ENCODE data around the gene TFEB.

- TF ChIP-seq POLR2A (IDR thresholded peaks at IDR 0.05; ENCODE audit: low read length) (no peak), GATA1 (IDR thresholded peaks at IDR 0.05; ENCODE audit: low read depth, low read length) (no peak)
Measured at GRCh38 chr6:41654151-41654697, 81.2 kb downstream of the TFEB start.

Data from erythroblast (primary cell).